Gastroesophageal sphincter (tissue), 4 donors: ENCODE measurements around the gene ANO10. TPM values are rescaled to one million over a fixed set of nuclear protein-coding genes. Genes with fewer than 3 reads are reported as not detected.

Experiments
- ATAC-seq: fragments of 150-250 bp; one replicate; pipeline ENCODE4 v1.9.1; 2016; ENCODE audit warnings: mild to moderate bottlenecking, moderate library complexity
- H3K27ac ChIP-seq, 4 donors: fragments of 200-600 bp; sonication (generic) in 3 of 4; 1 replicate in 3 of 4; 2 replicates in 1 of 4; pipeline ENCODE4 v1.5.1; 2016 to 2019
- H3K27me3 ChIP-seq: fragments of 200-600 bp; sonication (generic); one replicate; pipeline ENCODE4 v1.5.1; 2019
- H3K36me3 ChIP-seq, 2 donors: fragments of 200-600 bp; sonication (generic); one replicate each; pipeline ENCODE4 v1.5.1; 2019; ENCODE audit warnings: control low read depth in 1 of 2
- H3K4me1 ChIP-seq, 3 donors: fragments of 200-600 bp; sonication (generic); 1 replicate in 2 of 3; 2 replicates in 1 of 3; pipeline ENCODE4 v1.5.1; 2016 to 2019; ENCODE audit warnings: control low read depth in 2 of 3
- H3K4me3 ChIP-seq, 2 donors: fragments of 200-600 bp; sonication (generic); one replicate each; pipeline ENCODE4 v1.5.1; 2019; ENCODE audit warnings: mild to moderate bottlenecking in 1 of 2, moderate library complexity in 1 of 2
- H3K9me3 ChIP-seq, 3 donors: fragments of 200-600 bp; sonication (generic); one replicate each; pipeline ENCODE4 v1.5.1; 2017 to 2019; ENCODE audit warnings: control low read depth in 2 of 3
- CTCF ChIP-seq, 4 experiments: fragments of 200-600 bp in 2 of 4; fragments of 450-650 bp in 2 of 4; sonication (generic) in 1 of 4; IDR thresholded peaks; one replicate each; pipeline ENCODE4 v1.5.1; 2017 to 2019; ENCODE audit warnings: antibody characterized with exemption in 4 of 4, mild to moderate bottlenecking in 2 of 4, moderate library complexity in 2 of 4
- EP300 ChIP-seq: sonication (generic); formaldehyde crosslinking; IDR thresholded peaks from one replicate; pipeline ENCODE4 v1.6.1; 2017; ENCODE audit warnings: antibody characterized with exemption, mild to moderate bottlenecking
- POLR2A ChIP-seq, 2 donors: fragments of 450-650 bp; IDR thresholded peaks; one replicate each; pipeline ENCODE4 v1.6.1; 2017; ENCODE audit warnings: antibody characterized with exemption in 2 of 2, mild to moderate bottlenecking in 2 of 2, moderate library complexity in 1 of 2
- POLR2AphosphoS5 ChIP-seq: sonication (generic); formaldehyde crosslinking; IDR thresholded peaks from one replicate; pipeline ENCODE4 v1.6.1; 2017; ENCODE audit warnings: antibody characterized with exemption
- whole genome bisulfite sequencing, 2 donors: methylation state at CpG; one replicate each; pipeline ENCODE4 v1.1.5; 2018; ENCODE audit warnings: low coverage in 1 of 2; 5-methylcytosine and 5-hydroxymethylcytosine counted together
- total RNA-seq, 4 donors: library from RNA; depleted of rRNA; stranded (reverse); fragments of >200 nt; gene quantifications; one replicate each; pipeline ENCODE4 v1.1.0, GENCODE V29; 2016

ANO10 gene
- total RNA-seq, 4 donors from 2014 or later = 22.9 to 33.5 (median 30.2) TPM

GRCh38 chr3:43353923-43354670 is 267.7 kb downstream of the ANO10 start:
- TF ChIP-seq CTCF (IDR thresholded peaks at IDR 0.05) = no peak
- no peak for TF ChIP-seq POLR2AphosphoS5
- no peak for TF ChIP-seq EP300
- TF ChIP-seq POLR2A (IDR thresholded peaks at IDR 0.05) = no peak
- Histone ChIP-seq H3K27me3 (no peaks in the 10 kb centered on the region), H3K4me3 (no peak overlapping the region), H3K36me3 (peaks cover 3 to 20% of the 10 kb centered on the region in 2 donors), H3K9me3 (peaks cover 0 to 49% (median 0%) of the 10 kb centered on the region in 3 donors), H3K4me1 (no peaks in the 10 kb centered on the region), H3K27ac (no peak overlapping the region)
- no peak for ATAC-seq
- WGBS, 2 donors = 60 to 84% methylated on average over 1 to 2 of the region's 4 CpGs

DNA sequence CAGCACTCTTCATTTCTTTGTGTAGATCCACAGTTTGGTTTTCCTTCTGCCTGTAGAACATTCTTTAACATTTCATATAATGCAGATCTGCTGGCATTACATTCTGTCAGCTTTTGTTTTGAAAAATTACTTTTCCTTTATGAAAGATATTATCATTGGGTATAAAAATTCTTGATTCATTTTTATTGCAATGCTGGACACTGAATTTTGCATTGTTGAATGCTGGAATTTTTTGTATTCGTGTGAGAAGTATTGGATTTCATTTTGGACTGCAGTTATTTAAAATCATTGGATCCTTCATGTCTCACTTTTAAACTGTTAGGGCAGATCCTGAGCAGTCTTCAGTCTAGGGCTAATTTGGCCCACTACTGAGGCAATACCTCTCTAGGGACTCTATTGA is 268.4 kb downstream of the ANO10 start:
- H3K36me3 ChIP-seq = peaks cover 3 to 27% of the 10 kb centered on the region in 2 donors
- 100% methylated on average over 1 of the region's 1 CpG for WGBS, 2 donors
- no peak for TF ChIP-seq POLR2A (IDR thresholded peaks at IDR 0.05)
- no peak for TF ChIP-seq CTCF (IDR thresholded peaks at IDR 0.05)
- TF ChIP-seq POLR2AphosphoS5 = no peak
- TF ChIP-seq EP300 = no peak
- peaks cover 0 to 49% (median 0%) of the 10 kb centered on the region in 3 donors for H3K9me3 ChIP-seq
- H3K4me3 ChIP-seq = no peak overlapping the region
- no peak for ATAC-seq
- no peaks in the 10 kb centered on the region for H3K27me3 ChIP-seq
- no peaks in the 10 kb centered on the region for H3K4me1 ChIP-seq
- no peak overlapping the region for H3K27ac ChIP-seq

DNA sequence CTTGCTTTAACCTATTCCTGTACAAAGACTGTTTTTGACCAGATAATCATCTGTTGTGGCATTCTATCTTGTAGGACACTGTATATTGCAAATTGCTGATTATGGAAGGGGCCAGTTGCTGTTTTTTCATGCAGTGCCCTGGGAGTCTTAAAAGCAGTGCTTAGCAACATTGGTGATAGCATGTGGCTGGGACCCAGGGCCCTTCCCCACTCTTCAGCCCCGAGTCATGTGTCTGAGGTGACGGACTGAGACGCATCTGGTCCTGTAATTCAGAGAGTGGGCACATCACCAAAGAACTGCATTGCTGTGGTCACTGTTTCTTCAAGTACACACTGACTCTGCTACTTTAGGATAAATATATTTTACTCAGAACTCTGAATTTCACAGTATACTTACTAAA is 272.1 kb downstream of the ANO10 start:
- WGBS, 2 donors = 94% methylated on average over 3 of the region's 3 CpGs; no CpG with 5 or more reads in 1 of the 2 donors
- no peaks in the 10 kb centered on the region for H3K27me3 ChIP-seq
- TF ChIP-seq POLR2A (IDR thresholded peaks at IDR 0.05) = no peak
- no peak for TF ChIP-seq CTCF (IDR thresholded peaks at IDR 0.05)
- TF ChIP-seq EP300 = no peak
- no peak for TF ChIP-seq POLR2AphosphoS5
- H3K9me3 ChIP-seq = peaks cover 0 to 30% (median 0%) of the 10 kb centered on the region in 3 donors
- peaks cover 3 to 64% of the 10 kb centered on the region in 2 donors for H3K36me3 ChIP-seq
- H3K4me1 ChIP-seq = peaks cover 0 to 9% (median 0%) of the 10 kb centered on the region in 3 donors
- no peak overlapping the region for H3K4me3 ChIP-seq
- no peak overlapping the region for H3K27ac ChIP-seq
- no peak for ATAC-seq

DNA sequence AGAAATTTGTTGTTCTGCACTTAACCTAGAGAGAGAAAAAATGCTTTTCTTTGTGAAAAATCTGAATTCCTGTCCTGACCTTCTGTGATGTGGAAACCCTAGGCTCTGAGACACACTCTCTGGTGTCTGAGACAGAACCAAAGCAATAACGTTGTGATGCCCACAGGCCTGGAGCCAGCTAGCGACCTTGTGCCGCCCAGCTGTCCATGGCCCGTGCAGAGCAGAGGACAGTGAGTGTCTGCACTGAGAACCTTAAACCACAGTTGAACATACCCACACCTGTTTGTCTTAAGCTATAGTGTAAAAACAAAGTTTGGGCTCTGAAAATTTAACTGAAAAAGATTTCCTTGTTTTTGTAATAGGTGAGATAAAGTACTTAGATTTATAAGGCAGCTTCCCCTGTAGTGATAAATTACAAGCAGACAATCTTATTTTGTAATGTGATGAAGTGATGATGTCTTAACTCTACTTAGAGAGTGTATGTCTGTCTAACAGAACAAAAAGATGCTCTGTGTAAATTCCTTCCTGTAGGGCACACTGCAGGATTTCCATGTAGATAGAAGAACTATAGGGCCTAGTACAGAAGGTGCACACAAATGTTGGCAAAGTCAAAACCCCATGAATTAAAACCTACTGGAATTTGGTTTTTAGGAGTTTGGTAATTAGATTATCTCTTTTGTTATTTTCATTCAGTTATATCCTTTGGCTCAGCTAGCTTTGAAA is 272.8 kb downstream of the ANO10 start:
- TF ChIP-seq CTCF (IDR thresholded peaks at IDR 0.05) = no peak
- TF ChIP-seq POLR2AphosphoS5 = no peak
- TF ChIP-seq EP300 = no peak
- TF ChIP-seq POLR2A (IDR thresholded peaks at IDR 0.05) = no peak
- ATAC-seq = no peak
- no peaks in the 10 kb centered on the region for H3K27me3 ChIP-seq
- no peak overlapping the region for H3K27ac ChIP-seq
- no peak overlapping the region for H3K4me3 ChIP-seq
- H3K36me3 ChIP-seq = peaks cover 3 to 71% of the 10 kb centered on the region in 2 donors
- H3K4me1 ChIP-seq = peaks cover 0 to 9% (median 0%) of the 10 kb centered on the region in 3 donors
- 74 to 100% methylated on average over 2 to 4 of the region's 4 CpGs for WGBS, 2 donors
- peaks cover 0 to 23% (median 0%) of the 10 kb centered on the region in 3 donors for H3K9me3 ChIP-seq
